GM18858 (cell line): ENCODE results near the gene LTA.

Experiments
- ATAC-seq: cut with Tn5 transposase; IDR thresholded peaks from one replicate; pipeline ENCODE4 v1.9.1; 2021; ENCODE audit not compliant: unreplicated experiment

The LTA gene

GRCh38 chr6:31621991-31622390, 49.9 kb downstream of the LTA start:
- ATAC-seq: no peak

GRCh38 chr6:31622684-31623091, 50.6 kb downstream of the LTA start:
- ATAC-seq: no peak
